GM12878 (cell line): ENCODE data around the gene SMURF1. TPM values are rescaled to one million over a fixed set of nuclear protein-coding genes. Genes with fewer than 3 reads are reported as not detected.

Experiments
- polyA plus RNA-seq, 11 experiments: library from polyadenylated mRNA; depleted of rRNA in 4 of 11; unstranded in 6 of 11; stranded (reverse) in 5 of 11; fragments of >200 nt; fragmentation: Nextera tagmentation in 4 of 11; fragmentation: Illumina TruSeq in 1 of 11; extraction: Ambion mirVana in 4 of 11; extraction: Trizol in 1 of 11; gene quantifications; 1 replicate in 1 of 11; 2 replicates in 10 of 11; pipeline versions ENCODE4 v1.2.1 to v1.2.3, GENCODE V29; 2011 to 2016; ENCODE audit warnings: inconsistent platforms in 2 of 11, missing spikeins in 2 of 11, low read depth in 1 of 11
- total RNA-seq, 4 experiments: library from RNA; depleted of rRNA in 3 of 4; stranded (reverse); fragments of >200 nt in 3 of 4; fragmentation: Illumina TruSeq in 1 of 4; extraction: Trizol in 1 of 4; gene quantifications; 2 replicates each; pipeline versions ENCODE4 v1.2.1 to v1.2.3, GENCODE V29; 2013 to 2021

SMURF1 gene
- total and polyA plus RNA-seq, 10 of the 15 experiments (the other 5 are each of a cell fraction or from before 2014, with no cell fraction given) = 0.76 to 14.0 (median 7.9) TPM

Other genes starting within 250 kb of the SMURF1 start
- gene KPNA7, start 64.0 kb upstream of the SMURF1 start, total RNA-seq (2014; rRNA removed) = not detected in 2 replicates
- not detected in 2 replicates for gene KPNA7, start 64.0 kb upstream of the SMURF1 start, total RNA-seq (2014; rRNA removed; fragmentation: Illumina TruSeq; extraction: Trizol)
- not detected in 2 replicates for gene KPNA7, start 64.0 kb upstream of the SMURF1 start, total RNA-seq (2021)
- 0.04 TPM in 1 of 2 replicates, not detected in the other for gene KPNA7, start 64.0 kb upstream of the SMURF1 start, polyA plus RNA-seq (2011; rRNA removed)
- gene KPNA7, start 64.0 kb upstream of the SMURF1 start, polyA plus RNA-seq (2014; fragmentation: Illumina TruSeq; extraction: Trizol) = 0.07 and 0.21 TPM in 2 replicates
- under 1 TPM; 0.10 to 0.27 TPM for gene KPNA7, start 64.0 kb upstream of the SMURF1 start, polyA plus RNA-seq (2014; fragmentation: Nextera tagmentation; extraction: Ambion mirVana)
- gene KPNA7, start 64.0 kb upstream of the SMURF1 start, polyA plus RNA-seq (2014; rRNA removed) = 0.12 and 0.14 TPM in 2 replicates
- not detected for gene KPNA7, start 64.0 kb upstream of the SMURF1 start, polyA plus RNA-seq (2016; fragmentation: Nextera tagmentation; extraction: Ambion mirVana)
- gene MYH16, start 128.7 kb upstream of the SMURF1 start, total RNA-seq (2014; rRNA removed) = 0.05 and 0.11 TPM in 2 replicates
- gene MYH16, start 128.7 kb upstream of the SMURF1 start, total RNA-seq (2014; rRNA removed; fragmentation: Illumina TruSeq; extraction: Trizol) = 0.04 TPM in 1 of 2 replicates, not detected in the other
- 0.13 TPM in 1 of 2 replicates, not detected in the other for gene MYH16, start 128.7 kb upstream of the SMURF1 start, total RNA-seq (2021)
- not detected in 2 replicates for gene MYH16, start 128.7 kb upstream of the SMURF1 start, polyA plus RNA-seq (2011; rRNA removed)
- gene MYH16, start 128.7 kb upstream of the SMURF1 start, polyA plus RNA-seq (2014; fragmentation: Illumina TruSeq; extraction: Trizol) = 0.10 TPM in 1 of 2 replicates, not detected in the other
- gene MYH16, start 128.7 kb upstream of the SMURF1 start, polyA plus RNA-seq (2014; fragmentation: Nextera tagmentation; extraction: Ambion mirVana) = under 1 TPM in 1 of 2 experiments, not detected in 1; 0.04 TPM
- gene MYH16, start 128.7 kb upstream of the SMURF1 start, polyA plus RNA-seq (2014; rRNA removed) = 0.03 TPM in 1 of 2 replicates, not detected in the other
- under 1 TPM; 0.03 to 0.33 TPM for gene MYH16, start 128.7 kb upstream of the SMURF1 start, polyA plus RNA-seq (2016; fragmentation: Nextera tagmentation; extraction: Ambion mirVana)
- 60.3 and 72.2 TPM in 2 replicates for gene ARPC1A, start 181.8 kb upstream of the SMURF1 start, total RNA-seq (2014; rRNA removed)
- 55.8 and 56.6 TPM in 2 replicates for gene ARPC1A, start 181.8 kb upstream of the SMURF1 start, total RNA-seq (2014; rRNA removed; fragmentation: Illumina TruSeq; extraction: Trizol)
- gene ARPC1A, start 181.8 kb upstream of the SMURF1 start, total RNA-seq (2021) = 71.6 and 81.4 TPM in 2 replicates
- 26.4 and 42.3 TPM in 2 replicates for gene ARPC1A, start 181.8 kb upstream of the SMURF1 start, polyA plus RNA-seq (2011; rRNA removed)
- gene ARPC1A, start 181.8 kb upstream of the SMURF1 start, polyA plus RNA-seq (2014; fragmentation: Illumina TruSeq; extraction: Trizol) = 53.6 and 72.1 TPM in 2 replicates
- gene ARPC1A, start 181.8 kb upstream of the SMURF1 start, polyA plus RNA-seq (2014; fragmentation: Nextera tagmentation; extraction: Ambion mirVana) = 100 to 1,000 TPM; 102 to 103 TPM
- gene ARPC1A, start 181.8 kb upstream of the SMURF1 start, polyA plus RNA-seq (2014; rRNA removed) = 52.1 and 58.1 TPM in 2 replicates
- 100 to 1,000 TPM; 136 to 152 TPM for gene ARPC1A, start 181.8 kb upstream of the SMURF1 start, polyA plus RNA-seq (2016; fragmentation: Nextera tagmentation; extraction: Ambion mirVana)
- 719 and 762 TPM in 2 replicates for gene ARPC1B, start 230.6 kb upstream of the SMURF1 start, total RNA-seq (2014; rRNA removed)
- gene ARPC1B, start 230.6 kb upstream of the SMURF1 start, total RNA-seq (2014; rRNA removed; fragmentation: Illumina TruSeq; extraction: Trizol) = 170 and 199 TPM in 2 replicates
- 368 and 403 TPM in 2 replicates for gene ARPC1B, start 230.6 kb upstream of the SMURF1 start, total RNA-seq (2021)
- 314 and 406 TPM in 2 replicates for gene ARPC1B, start 230.6 kb upstream of the SMURF1 start, polyA plus RNA-seq (2011; rRNA removed)
- 91.0 and 148 TPM in 2 replicates for gene ARPC1B, start 230.6 kb upstream of the SMURF1 start, polyA plus RNA-seq (2014; fragmentation: Illumina TruSeq; extraction: Trizol)
- gene ARPC1B, start 230.6 kb upstream of the SMURF1 start, polyA plus RNA-seq (2014; fragmentation: Nextera tagmentation; extraction: Ambion mirVana) = 100 to 1,000 TPM in 1 of 2 experiments, 10 to 100 TPM in 1; 14.1 to 135 TPM
- 628 and 811 TPM in 2 replicates for gene ARPC1B, start 230.6 kb upstream of the SMURF1 start, polyA plus RNA-seq (2014; rRNA removed)
- gene ARPC1B, start 230.6 kb upstream of the SMURF1 start, polyA plus RNA-seq (2016; fragmentation: Nextera tagmentation; extraction: Ambion mirVana) = 100 to 1,000 TPM; 577 to 598 TPM